Liver (tissue), 10 donors: ENCODE data around the gene LCA5. TPM values are rescaled to one million over a fixed set of nuclear protein-coding genes. Genes with fewer than 3 reads are reported as not detected.

Experiments used
- DNase-seq: peaks from one replicate; pipeline ENCODE4 v3.0.0-alpha.2; 2017; ENCODE audit warnings: low spot score
- H3K27ac ChIP-seq, 2 donors: one replicate each; pipeline ENCODE4 v1.7.0; 2013; ENCODE audit warnings: inconsistent platforms in 2 of 2, low read length in 2 of 2, control low read depth in 1 of 2, low read depth in 1 of 2, mild to moderate bottlenecking in 1 of 2
- H3K27me3 ChIP-seq, 4 donors: one replicate each; pipeline versions ENCODE4 v1.6.1 to v1.7.0; 2013; ENCODE audit warnings: low read length in 3 of 4, inconsistent platforms in 1 of 4, mild to moderate bottlenecking in 1 of 4, moderate library complexity in 1 of 4; ENCODE audit not compliant: control insufficient read depth in 4 of 4, insufficient read depth in 4 of 4
- H3K36me3 ChIP-seq, 4 donors: one replicate each; pipeline versions ENCODE4 v1.6.1 to v1.7.0; 2013; ENCODE audit warnings: low read length in 3 of 4, mild to moderate bottlenecking in 3 of 4, low read depth in 1 of 4, moderate library complexity in 1 of 4; ENCODE audit not compliant: control insufficient read depth in 4 of 4, insufficient read depth in 3 of 4
- H3K4me1 ChIP-seq, 4 donors: one replicate each; pipeline versions ENCODE4 v1.6.1 to v1.7.0; 2013; ENCODE audit warnings: low read length in 3 of 4, mild to moderate bottlenecking in 3 of 4, moderate library complexity in 1 of 4; ENCODE audit not compliant: control insufficient read depth in 4 of 4, insufficient read depth in 4 of 4
- H3K4me3 ChIP-seq, 3 donors: one replicate each; pipeline versions ENCODE4 v1.6.1 to v1.7.0; 2013; ENCODE audit warnings: low read length in 3 of 3, control low read depth in 1 of 3, low read depth in 1 of 3, mild to moderate bottlenecking in 1 of 3
- H3K9ac ChIP-seq, 2 donors: one replicate each; pipeline ENCODE4 v1.7.0; 2013; ENCODE audit warnings: low read length in 2 of 2, mild to moderate bottlenecking in 2 of 2, moderate library complexity in 2 of 2, control low read depth in 1 of 2, low read depth in 1 of 2
- H3K9me3 ChIP-seq, 4 donors: one replicate each; pipeline versions ENCODE4 v1.6.1 to v1.7.0; 2013; ENCODE audit warnings: low read length in 3 of 4; ENCODE audit not compliant: control insufficient read depth in 4 of 4
- EGR1 ChIP-seq, 2 donors: IDR thresholded peaks; 2 replicates each; pipeline ENCODE4 v1.6.1; 2016 to 2018; ENCODE audit warnings: antibody characterized with exemption in 2 of 2, low read depth in 2 of 2
- HNF4A ChIP-seq, 2 donors: conservative IDR thresholded peaks; 2 replicates each; pipeline ENCODE4 v1.6.1; 2016; ENCODE audit warnings: antibody characterized with exemption in 2 of 2, mild to moderate bottlenecking in 2 of 2
- NR2F2 ChIP-seq: IDR thresholded peaks from 2 replicates; pipeline ENCODE4 v1.6.1; 2016; ENCODE audit warnings: antibody characterized with exemption
- RAD21 ChIP-seq, 2 donors: IDR thresholded peaks; 2 replicates each; pipeline ENCODE4 v1.6.1; 2016; ENCODE audit warnings: antibody characterized with exemption in 2 of 2, mild to moderate bottlenecking in 2 of 2
- YY1 ChIP-seq: IDR thresholded peaks from 2 replicates; pipeline ENCODE4 v1.6.1; 2016; ENCODE audit warnings: antibody characterized with exemption, mild to moderate bottlenecking
- polyA plus RNA-seq, 2 donors: library from polyadenylated mRNA; stranded (reverse) in 1 of 2; unstranded in 1 of 2; fragments of 200-250 nt in 1 of 2; fragments of >200 nt in 1 of 2; fragmentation: Nextera tagmentation in 1 of 2; extraction: Ambion mirVana in 1 of 2; gene quantifications; one replicate each; pipeline versions ENCODE4 v1.2.1 to v1.2.3, GENCODE V29; 2013 to 2015
- small RNA-seq: library from RNA; depleted of rRNA; stranded (forward); fragments of <200 nt; gene quantifications from one replicate; pipeline ENCODE3, GENCODE V24; 2014
- total RNA-seq, 2 donors: library from RNA; depleted of rRNA; stranded (reverse); fragments of >200 nt; gene quantifications; one replicate each; pipeline ENCODE4 v1.2.3, GENCODE V29; 2014
- TF ChIP-seq, protein P1 (sequence below): IDR thresholded peaks from 2 replicates; pipeline ENCODE4 v1.6.1; 2016; ENCODE audit warnings: antibody characterized with exemption
- TF ChIP-seq, protein P2 (sequence below): IDR thresholded peaks from 2 replicates; pipeline ENCODE4 v1.6.1; 2016; ENCODE audit warnings: antibody characterized with exemption
- donor health status: healthy.
- donor health status: healthy.
- donor health status: healthy.
- donor health status: healthy.
- donor health status: healthy.

LCA5 gene
- total and polyA plus RNA-seq, 4 donors: 0.39 to 1.8 (median 0.65) TPM

DNA sequence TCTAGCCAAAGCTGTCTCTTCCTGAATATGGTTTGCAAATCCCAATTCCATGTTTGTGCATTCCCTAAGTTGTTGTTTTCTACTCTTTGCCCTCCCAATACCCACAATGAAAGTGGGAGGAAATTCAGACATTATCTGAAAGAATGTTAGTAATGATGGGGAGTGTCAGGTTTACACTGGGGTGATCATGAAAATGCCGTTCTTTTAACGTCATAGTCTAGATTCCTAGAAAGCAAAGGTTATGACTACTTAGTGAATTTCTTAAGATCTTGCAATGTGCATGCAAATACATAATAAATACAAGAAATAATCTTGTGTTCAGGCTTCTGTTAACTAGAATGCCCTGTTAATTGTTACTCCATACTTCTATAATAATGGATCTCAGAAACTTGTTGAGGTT is 101.0 kb downstream of the LCA5 start (continued):
- TF ChIP-seq EGR1 (IDR thresholded peaks at IDR 0.05; ENCODE audit: low read depth in 2 of 2): no peak
- TF ChIP-seq HNF4A (conservative IDR thresholded peaks at IDR 0.05): no peak
- no peak for TF ChIP-seq YY1
- TF ChIP-seq, protein P1, sequence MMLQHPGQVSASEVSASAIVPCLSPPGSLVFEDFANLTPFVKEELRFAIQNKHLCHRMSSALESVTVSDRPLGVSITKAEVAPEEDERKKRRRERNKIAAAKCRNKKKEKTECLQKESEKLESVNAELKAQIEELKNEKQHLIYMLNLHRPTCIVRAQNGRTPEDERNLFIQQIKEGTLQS: no peak
- TF ChIP-seq, protein P2, sequence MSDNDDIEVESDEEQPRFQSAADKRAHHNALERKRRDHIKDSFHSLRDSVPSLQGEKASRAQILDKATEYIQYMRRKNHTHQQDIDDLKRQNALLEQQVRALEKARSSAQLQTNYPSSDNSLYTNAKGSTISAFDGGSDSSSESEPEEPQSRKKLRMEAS: no peak
- no peak for TF ChIP-seq RAD21 (IDR thresholded peaks at IDR 0.05)

DNA sequence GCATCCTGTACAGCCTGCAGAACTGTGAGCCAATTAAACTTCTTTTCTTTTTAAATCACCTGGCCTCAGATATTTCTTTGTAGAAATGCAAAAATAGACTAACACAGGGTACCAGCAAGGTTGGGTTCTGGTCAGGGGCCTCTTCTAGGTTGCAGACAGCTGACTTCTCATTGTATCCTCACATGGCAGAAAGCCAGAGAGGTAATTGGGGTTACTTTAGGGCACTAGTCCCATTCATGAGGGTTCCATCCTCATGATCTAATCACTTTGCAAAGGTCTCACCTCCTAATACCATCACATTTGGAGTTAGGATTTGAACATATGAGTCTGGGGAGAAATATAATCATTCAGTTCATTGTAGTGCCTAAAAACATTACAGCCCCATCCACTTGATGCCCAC is 101.5 kb downstream of the LCA5 start:
- Histone ChIP-seq H3K36me3 (no peaks in the 10 kb centered on the region), H3K27ac (no peak overlapping the region), H3K4me1 (no peaks in the 10 kb centered on the region), H3K4me3 (no peak overlapping the region), H3K9me3 (no peaks in the 10 kb centered on the region), H3K27me3 (no peaks in the 10 kb centered on the region), H3K9ac (no peak overlapping the region)
- DNase-seq: no peak
- TF ChIP-seq NR2F2 (no peak), RAD21 (IDR thresholded peaks at IDR 0.05) (no peak), HNF4A (conservative IDR thresholded peaks at IDR 0.05) (no peak)

Small RNA genes within 50 kb of the gene (small RNA-seq; reads per million reads assigned to genes)
- gene DBIP1: not detected

Other genes with a start within 250 kb of the LCA5 start
- 10 to 100 TPM; 35.8 to 71.3 TPM for gene SH3BGRL2, start 93.9 kb upstream of the LCA5 start, total RNA-seq
- 10 to 100 TPM; 23.8 to 32.8 TPM for gene SH3BGRL2, start 93.9 kb upstream of the LCA5 start, polyA plus RNA-seq